Neuron (in vitro differentiated cells): ENCODE data around the gene IGLL1.
"Not testable (repeated sequence)": the region's sequence is repeated elsewhere in the genome, so short reads cannot be mapped to it uniquely, and the experiment has no call there.

ENCODE experiments used
- H2AFZ ChIP-seq: one replicate; pipeline ENCODE4 v1.6.1; 2013; ENCODE audit warnings: low read depth, mild to moderate bottlenecking, inconsistent platforms, low read length, moderate library complexity
- H3K27me3 ChIP-seq: one replicate; pipeline ENCODE4 v1.6.1; 2013; ENCODE audit warnings: low read length; ENCODE audit not compliant: insufficient read depth
- H3K36me3 ChIP-seq: one replicate; pipeline ENCODE4 v1.6.1; 2013; ENCODE audit warnings: low read length; ENCODE audit not compliant: insufficient read depth
- H3K4me1 ChIP-seq: one replicate; pipeline ENCODE4 v1.6.1; 2013; ENCODE audit warnings: low read length; ENCODE audit not compliant: insufficient read depth
- H3K4me3 ChIP-seq: 2 replicates; pipeline ENCODE4 v1.5.1; 2013; ENCODE audit warnings: mild to moderate bottlenecking, low read length, moderate library complexity
- H3K9me3 ChIP-seq: one replicate; pipeline ENCODE4 v1.6.1; 2013; ENCODE audit warnings: low read length

Gene IGLL1

DNA sequence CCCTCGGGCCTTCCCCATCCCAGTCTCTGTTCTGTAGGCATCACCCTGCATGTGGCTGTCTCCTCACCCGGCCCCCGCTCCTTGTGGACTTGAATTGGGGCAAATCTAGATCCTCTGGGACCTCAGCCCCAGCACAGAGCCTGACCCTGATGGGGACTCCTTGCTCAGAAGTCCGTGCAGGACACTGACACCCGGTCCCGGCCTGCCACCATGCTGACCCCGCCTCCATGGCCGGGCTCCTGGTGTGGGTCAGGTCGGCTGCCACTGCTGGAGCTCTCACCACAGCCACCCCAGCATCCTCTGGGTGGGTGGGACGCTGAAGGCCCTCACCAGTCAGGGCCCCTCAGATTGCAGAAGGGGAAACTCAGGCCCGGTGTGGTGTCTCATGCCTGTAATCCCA, 1.8 kb downstream of the IGLL1 start:
- no peaks in the 10 kb centered on the region for H3K36me3 ChIP-seq
- no peak overlapping the region for H3K4me3 ChIP-seq
- H3K27me3 ChIP-seq, result no peaks in the 10 kb centered on the region
- H2AFZ ChIP-seq, result no peak overlapping the region
- no peaks in the 10 kb centered on the region for H3K4me1 ChIP-seq
- no peaks in the 10 kb centered on the region for H3K9me3 ChIP-seq

DNA sequence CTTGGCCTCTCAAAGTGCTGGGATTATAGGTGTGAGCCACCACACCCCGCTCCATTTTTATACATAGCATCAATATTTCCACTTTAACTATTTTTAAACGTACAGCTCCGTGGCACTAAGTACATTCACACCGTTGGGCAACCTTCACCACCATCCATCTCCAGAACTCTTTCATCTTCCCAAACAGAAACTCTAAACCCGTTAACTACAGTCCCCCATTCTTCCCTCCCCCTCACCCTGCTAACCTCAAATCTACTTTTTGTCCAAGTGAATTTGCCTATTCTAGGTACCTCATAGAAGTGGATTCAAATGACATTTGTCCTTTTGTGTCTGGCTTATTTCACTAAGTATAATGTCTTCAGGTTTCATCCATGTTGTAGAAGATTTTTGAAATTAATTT, 3.4 kb downstream of the IGLL1 start:
- Histone ChIP-seq H2AFZ (no peak overlapping the region), H3K36me3 (no peaks in the 10 kb centered on the region), H3K9me3 (no peaks in the 10 kb centered on the region), H3K4me1 (no peaks in the 10 kb centered on the region), H3K27me3 (no peaks in the 10 kb centered on the region), H3K4me3 (no peak overlapping the region)

DNA sequence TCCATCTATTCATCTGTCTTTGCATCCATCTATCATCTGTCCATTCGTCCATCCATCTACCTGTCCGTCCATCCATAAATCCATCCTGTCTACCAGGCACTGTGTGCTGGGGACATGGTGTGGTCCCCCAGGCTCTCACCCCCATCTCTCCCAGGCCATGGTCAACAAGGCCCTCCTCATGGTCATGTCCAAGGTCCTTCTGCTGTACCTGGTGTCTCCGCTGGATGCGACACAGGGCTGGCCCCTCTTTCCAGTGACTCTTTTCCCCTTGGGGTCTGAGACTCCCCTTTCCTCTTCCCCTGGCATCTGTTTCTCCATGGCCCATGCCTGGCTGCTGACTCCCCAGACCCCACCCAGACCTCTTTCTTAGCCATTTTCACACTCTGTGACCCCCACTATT, 4.5 kb downstream of the IGLL1 start:
- H3K4me1 ChIP-seq, result no peaks in the 10 kb centered on the region
- no peaks in the 10 kb centered on the region for H3K36me3 ChIP-seq
- H3K4me3 ChIP-seq, result no peak overlapping the region
- H3K9me3 ChIP-seq, result peaks cover 2% of the 10 kb centered on the region
- no peak overlapping the region for H2AFZ ChIP-seq
- H3K27me3 ChIP-seq, result no peaks in the 10 kb centered on the region

- Histone ChIP-seq H2AFZ (no peak overlapping the region), H3K4me1 (no peaks in the 10 kb centered on the region), H3K27me3 (no peaks in the 10 kb centered on the region), H3K36me3 (no peaks in the 10 kb centered on the region), H3K9me3 (peaks cover 2% of the 10 kb centered on the region), H3K4me3 (no peak overlapping the region)
Observed at GRCh38 chr22:23574877-23575276, 5.2 kb downstream of the IGLL1 start.

- no peak overlapping the region for H2AFZ ChIP-seq
- H3K27me3 ChIP-seq, result no peaks in the 10 kb centered on the region
- H3K4me1 ChIP-seq, result no peaks in the 10 kb centered on the region
- no peak overlapping the region for H3K4me3 ChIP-seq
- H3K9me3 ChIP-seq, result peaks cover 2% of the 10 kb centered on the region
- H3K36me3 ChIP-seq, result no peaks in the 10 kb centered on the region
Observed at GRCh38 chr22:23574371-23574811, 5.7 kb downstream of the IGLL1 start.

DNA sequence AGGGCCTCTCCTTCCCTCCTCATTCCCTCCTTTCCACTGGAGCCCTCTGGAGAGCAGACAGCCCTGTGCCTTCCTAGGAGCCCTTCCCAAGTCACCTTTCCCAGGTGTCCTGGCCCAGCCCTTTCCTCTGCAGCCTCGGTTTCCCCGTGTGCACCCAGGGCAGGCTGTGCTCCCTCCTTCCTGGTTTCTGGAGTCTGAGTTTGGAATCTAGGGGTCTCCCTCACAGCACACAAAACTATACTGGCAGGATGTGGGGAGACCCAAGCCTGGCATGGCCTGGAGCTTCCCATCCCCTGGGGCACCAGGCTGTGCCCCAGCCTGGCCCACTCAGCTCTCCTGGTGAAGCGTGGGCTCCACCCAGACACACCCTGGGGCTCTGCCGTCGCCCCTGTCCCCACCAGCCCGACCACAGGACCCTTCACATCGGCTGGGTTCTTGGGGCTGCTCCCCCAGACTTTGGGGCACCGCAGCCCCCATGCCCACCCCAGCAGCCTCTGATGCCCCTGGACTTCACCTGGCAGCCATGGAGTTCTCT, 6.3 kb downstream of the IGLL1 start:
- H3K9me3 ChIP-seq, result not testable (repeated sequence)

DNA sequence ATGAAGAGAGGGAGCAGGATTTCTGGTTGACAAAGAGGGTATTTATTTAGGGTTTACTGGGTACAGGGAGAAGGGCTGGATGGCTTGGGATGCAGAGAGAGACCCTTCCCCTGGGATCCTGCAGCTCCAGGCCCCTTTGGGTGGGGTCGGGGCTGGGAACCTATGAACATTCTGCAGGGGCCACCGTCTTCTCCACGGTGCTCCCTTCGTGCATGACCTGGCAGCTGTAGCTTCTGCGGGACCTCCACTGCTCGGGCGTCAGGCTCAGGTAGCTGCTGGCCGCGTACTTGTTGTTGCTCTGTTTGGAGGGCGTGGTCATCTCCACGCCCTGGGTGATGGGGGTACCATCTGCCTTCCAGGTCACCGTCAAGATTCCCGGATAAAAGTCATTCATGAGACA, 7.0 kb downstream of the IGLL1 start:
- H3K27me3 ChIP-seq, H3K4me3 ChIP-seq, H3K9me3 ChIP-seq, H2AFZ ChIP-seq, H3K4me1 ChIP-seq, H3K36me3 ChIP-seq: not testable (repeated sequence)

More for the DNA sequence above, 6.3 kb downstream of the IGLL1 start:
- not testable (repeated sequence) for H3K36me3 ChIP-seq, H3K4me1 ChIP-seq, H2AFZ ChIP-seq, H3K27me3 ChIP-seq, H3K4me3 ChIP-seq

GRCh38 chr22:23571486-23571885, 8.6 kb downstream of the IGLL1 start:
- H3K4me3 ChIP-seq, result no peak overlapping the region
- no peaks in the 10 kb centered on the region for H3K36me3 ChIP-seq
- no peak overlapping the region for H2AFZ ChIP-seq
- peaks cover 5% of the 10 kb centered on the region for H3K27me3 ChIP-seq
- H3K4me1 ChIP-seq, result peaks cover 3% of the 10 kb centered on the region
- H3K9me3 ChIP-seq, result peaks cover 2% of the 10 kb centered on the region

DNA sequence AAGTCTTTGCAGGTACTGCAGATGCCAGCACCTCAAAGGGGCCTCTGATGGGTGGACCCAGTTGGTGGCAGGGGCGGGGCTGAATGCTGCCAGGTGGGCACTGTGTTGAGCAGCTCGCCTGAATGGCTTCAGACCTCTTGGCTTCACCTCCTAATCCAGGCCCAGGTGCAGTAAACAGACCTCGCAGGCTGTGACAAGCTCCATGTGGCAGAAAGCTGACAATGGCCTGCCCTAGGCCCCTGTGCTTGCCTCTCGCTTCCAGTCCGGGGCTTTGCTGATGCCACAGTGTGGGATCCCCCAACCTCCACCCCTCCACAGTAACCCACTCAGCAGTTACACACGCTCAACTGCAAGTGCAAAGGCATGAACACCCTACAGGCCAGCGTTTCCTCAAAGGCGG, 9.4 kb downstream of the IGLL1 start:
- Histone ChIP-seq H3K36me3 (no peaks in the 10 kb centered on the region), H3K4me1 (peaks cover 6% of the 10 kb centered on the region), H3K9me3 (peaks cover 2% of the 10 kb centered on the region), H3K27me3 (peaks cover 5% of the 10 kb centered on the region), H3K4me3 (no peak overlapping the region), H2AFZ (no peak overlapping the region)

DNA sequence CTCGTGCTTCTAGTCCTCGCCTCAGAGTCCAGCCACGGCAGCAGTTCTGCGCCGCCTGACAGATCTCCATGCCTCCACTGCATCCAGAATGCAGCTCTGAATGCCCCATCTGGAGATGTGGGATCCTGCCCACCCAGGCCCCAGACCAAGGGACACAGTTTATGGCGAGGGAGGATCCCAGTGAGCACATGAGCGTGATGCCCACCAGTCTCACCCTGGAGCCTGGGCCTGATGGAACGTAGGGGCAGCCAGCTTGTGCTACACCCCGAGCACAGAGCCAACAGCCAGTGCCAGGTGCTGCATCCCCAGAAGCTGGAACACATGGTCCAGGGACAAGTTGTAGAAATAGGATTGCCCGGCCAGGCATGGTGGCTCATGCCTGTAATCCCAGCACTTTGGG, 10.4 kb downstream of the IGLL1 start:
- H2AFZ ChIP-seq, result no peak overlapping the region
- H3K4me3 ChIP-seq, result no peak overlapping the region
- peaks cover 5% of the 10 kb centered on the region for H3K27me3 ChIP-seq
- peaks cover 11% of the 10 kb centered on the region for H3K4me1 ChIP-seq
- peaks cover 2% of the 10 kb centered on the region for H3K9me3 ChIP-seq
- H3K36me3 ChIP-seq, result no peaks in the 10 kb centered on the region

DNA sequence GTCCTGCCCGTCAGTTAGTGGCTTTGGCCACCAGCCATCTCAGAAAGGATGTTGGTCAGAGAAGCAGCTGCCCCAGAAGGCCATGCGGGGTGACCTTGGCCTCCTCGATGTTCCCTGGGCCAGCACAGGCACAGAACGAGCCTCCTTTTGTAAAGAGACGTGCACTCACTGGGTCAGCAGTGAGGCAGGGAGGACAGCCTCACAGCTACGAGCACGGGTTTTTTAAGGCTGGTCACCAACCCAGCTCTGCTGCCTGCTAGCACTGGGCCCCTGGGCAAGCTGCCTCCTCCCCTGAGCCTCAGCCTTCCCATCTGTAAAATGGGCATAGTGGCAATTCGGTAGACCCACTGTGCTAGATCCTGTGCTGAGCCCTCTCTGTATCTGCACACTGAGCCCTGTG, 10.8 kb downstream of the IGLL1 start:
- no peaks in the 10 kb centered on the region for H3K36me3 ChIP-seq
- peaks cover 5% of the 10 kb centered on the region for H3K27me3 ChIP-seq
- H3K4me1 ChIP-seq, result peaks cover 11% of the 10 kb centered on the region
- no peak overlapping the region for H2AFZ ChIP-seq
- H3K9me3 ChIP-seq, result peaks cover 2% of the 10 kb centered on the region
- no peak overlapping the region for H3K4me3 ChIP-seq

GRCh38 chr22:23566705-23567475, 13.2 kb downstream of the IGLL1 start:
- Histone ChIP-seq H3K36me3 (no peaks in the 10 kb centered on the region), H2AFZ (peak overlapping the region; percentile 42), H3K9me3 (peaks cover 2% of the 10 kb centered on the region), H3K27me3 (peaks cover 5% of the 10 kb centered on the region), H3K4me3 (peak overlapping the region; percentile 43), H3K4me1 (peaks cover 11% of the 10 kb centered on the region)

- no peaks in the 10 kb centered on the region for H3K36me3 ChIP-seq
- peak overlapping the region; percentile 42 for H2AFZ ChIP-seq
- peaks cover 2% of the 10 kb centered on the region for H3K9me3 ChIP-seq
- peak overlapping the region; percentile 43 for H3K4me3 ChIP-seq
- H3K27me3 ChIP-seq, result peaks cover 5% of the 10 kb centered on the region
- H3K4me1 ChIP-seq, result peaks cover 11% of the 10 kb centered on the region
Observed at GRCh38 chr22:23565915-23566704, 14.0 kb downstream of the IGLL1 start.
